ENCODE results near the gene SERINC1. TPM values are rescaled to one million over a fixed set of nuclear protein-coding genes. Genes with fewer than 3 reads are reported as not detected.

The SERINC1 gene
- total RNA-seq, 2 donors from 2014 or later, result 83.1 to 136 TPM

GRCh38 chr6:122393351-122393896, 78.2 kb downstream of the SERINC1 start:
- H3K27me3 ChIP-seq, result no peaks in the 10 kb centered on the region
- DNase-seq, result no peak
- no peak overlapping the region for H3K4me3 ChIP-seq
- H3K27ac ChIP-seq, result no peak overlapping the region
- H3K36me3 ChIP-seq, result no peaks in the 10 kb centered on the region
- no peaks in the 10 kb centered on the region for H3K9me3 ChIP-seq
- TF ChIP-seq, protein P1, sequence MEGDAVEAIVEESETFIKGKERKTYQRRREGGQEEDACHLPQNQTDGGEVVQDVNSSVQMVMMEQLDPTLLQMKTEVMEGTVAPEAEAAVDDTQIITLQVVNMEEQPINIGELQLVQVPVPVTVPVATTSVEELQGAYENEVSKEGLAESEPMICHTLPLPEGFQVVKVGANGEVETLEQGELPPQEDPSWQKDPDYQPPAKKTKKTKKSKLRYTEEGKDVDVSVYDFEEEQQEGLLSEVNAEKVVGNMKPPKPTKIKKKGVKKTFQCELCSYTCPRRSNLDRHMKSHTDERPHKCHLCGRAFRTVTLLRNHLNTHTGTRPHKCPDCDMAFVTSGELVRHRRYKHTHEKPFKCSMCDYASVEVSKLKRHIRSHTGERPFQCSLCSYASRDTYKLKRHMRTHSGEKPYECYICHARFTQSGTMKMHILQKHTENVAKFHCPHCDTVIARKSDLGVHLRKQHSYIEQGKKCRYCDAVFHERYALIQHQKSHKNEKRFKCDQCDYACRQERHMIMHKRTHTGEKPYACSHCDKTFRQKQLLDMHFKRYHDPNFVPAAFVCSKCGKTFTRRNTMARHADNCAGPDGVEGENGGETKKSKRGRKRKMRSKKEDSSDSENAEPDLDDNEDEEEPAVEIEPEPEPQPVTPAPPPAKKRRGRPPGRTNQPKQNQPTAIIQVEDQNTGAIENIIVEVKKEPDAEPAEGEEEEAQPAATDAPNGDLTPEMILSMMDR (IDR thresholded peaks at IDR 0.05), result no peak
- no peaks in the 10 kb centered on the region for H3K4me1 ChIP-seq
- no peak overlapping the region for H3K9ac ChIP-seq (ENCODE audit: low read depth in 2 of 2, low read length in 2 of 2)
- intact Hi-C loops (cut with DNase I), result no loop called here

Other genes with a start within 250 kb of the SERINC1 start
- 1 to 10 TPM; 4.8 to 5.1 TPM for gene HSF2, start 72.2 kb downstream of the SERINC1 start, total RNA-seq
- 100 to 1,000 TPM in 1 of 2 donors, 10 to 100 TPM in 1; 63.4 to 113 TPM for gene PKIB, start 138.6 kb upstream of the SERINC1 start, total RNA-seq

Data from colonic mucosa (tissue), 4 donors.